Measurements from ENCODE around the gene TPST2.

TPST2 gene

DNA sequence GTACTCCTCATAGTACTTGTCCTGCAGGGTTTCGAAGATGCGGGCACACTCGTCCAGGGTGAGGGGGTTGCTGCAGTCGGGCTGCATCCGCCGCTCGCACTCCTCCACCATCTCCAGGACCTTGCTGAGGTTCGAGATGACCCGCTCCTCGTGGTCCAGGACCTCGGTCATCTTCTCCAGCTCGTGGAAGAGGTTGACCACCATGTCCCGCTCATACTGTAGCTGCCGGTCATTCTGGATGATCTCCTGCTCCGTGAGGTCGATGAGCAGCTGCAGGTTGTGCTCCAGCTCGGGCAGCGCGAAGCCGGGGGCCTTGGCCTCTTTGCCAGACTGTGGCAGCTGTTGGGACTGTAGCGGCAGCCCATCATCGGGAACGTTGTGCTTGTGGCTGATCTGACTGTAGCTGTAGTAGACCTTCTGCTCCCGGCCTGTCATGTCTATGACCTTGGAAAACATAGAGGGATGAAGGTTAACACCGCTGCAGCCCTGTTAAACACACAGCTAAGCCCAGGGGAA is 90.7 kb downstream of the TPST2 start:
- TF ChIP-seq CTCF (IDR thresholded peaks at IDR 0.05): no peak

GRCh38 chr22:26496456-26496855 is 93.5 kb downstream of the TPST2 start:
- TF ChIP-seq CTCF (IDR thresholded peaks at IDR 0.05): no peak

DNA sequence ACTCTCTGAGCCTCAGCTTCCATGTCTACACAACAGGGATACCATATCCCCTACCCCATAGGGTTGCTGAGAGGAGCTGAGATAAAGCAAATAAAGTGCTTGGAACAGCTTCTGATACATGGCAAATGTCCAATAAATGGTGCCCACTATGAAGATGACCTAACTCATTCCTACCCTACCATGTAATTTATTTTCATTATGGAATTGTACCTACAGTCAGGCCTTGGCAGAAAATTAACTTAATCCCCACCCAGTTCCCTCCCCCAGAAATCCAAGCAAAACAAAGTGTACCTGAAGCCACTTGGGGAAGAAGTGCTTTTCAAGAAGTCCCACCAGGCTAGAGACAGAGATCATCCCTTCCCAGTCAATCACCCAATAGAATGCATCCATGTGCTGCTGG is 95.4 kb downstream of the TPST2 start:
- TF ChIP-seq CTCF (IDR thresholded peaks at IDR 0.05): no peak

GRCh38 chr22:26492220-26492619 is 97.7 kb downstream of the TPST2 start:
- TF ChIP-seq CTCF (IDR thresholded peaks at IDR 0.05): no peak

GRCh38 chr22:26489447-26490036 is 100.4 kb downstream of the TPST2 start:
- TF ChIP-seq CTCF (IDR thresholded peaks at IDR 0.05): no peak

GRCh38 chr22:26487996-26488395 is 101.9 kb downstream of the TPST2 start:
- TF ChIP-seq CTCF (IDR thresholded peaks at IDR 0.05): no peak

DNA sequence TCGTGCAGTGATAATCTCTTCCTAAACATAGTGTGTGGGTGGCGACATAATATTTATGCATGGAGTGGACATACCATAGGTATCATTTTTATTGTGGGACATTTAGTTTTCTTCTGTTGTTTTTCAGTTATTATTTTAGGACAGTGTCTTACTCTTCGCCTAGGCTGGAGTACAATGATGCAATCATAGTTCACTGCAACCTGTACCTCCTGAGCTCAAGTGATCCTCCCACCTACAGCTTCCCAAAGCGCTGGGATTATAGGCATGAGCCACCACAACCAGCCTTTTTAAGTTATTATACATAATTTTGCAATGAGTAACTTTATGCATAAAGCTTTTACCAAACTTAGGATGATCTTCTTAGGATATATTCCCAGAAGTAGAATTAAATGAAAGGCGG is 103.5 kb downstream of the TPST2 start:
- TF ChIP-seq CTCF (IDR thresholded peaks at IDR 0.05): no peak
